ENCODE data around the gene CFAP299. TPM values are rescaled to one million over a fixed set of nuclear protein-coding genes. Genes with fewer than 3 reads are reported as not detected.

CFAP299 gene
- not detected in 2 replicates for total RNA-seq

GRCh38 chr4:80335554-80336358, at the start of gene CFAP299:
CFAP299 (plus strand) TSS chr4:80335730.

Other genes with a start within 250 kb of the CFAP299 start
- gene PRDM8, start 138.2 kb upstream of the CFAP299 start, total RNA-seq = 8.2 and 29.1 TPM in 2 replicates
- 2.0 and 2.8 TPM in 2 replicates for gene FGF5, start 69.1 kb upstream of the CFAP299 start, total RNA-seq